ENCODE measurements around the gene SLC2A1.

The SLC2A1 gene

GRCh38 chr1:42887366-42887765 is 71.3 kb downstream of the SLC2A1 start:
- DNase-seq: no peak

- no peak for DNase-seq
Observed at GRCh38 chr1:42886800-42887199, 71.9 kb downstream of the SLC2A1 start.

- DNase-seq: no peak
Observed at GRCh38 chr1:42886046-42886739, 72.5 kb downstream of the SLC2A1 start.

- no peak for DNase-seq
Observed at GRCh38 chr1:42880384-42880783, 78.3 kb downstream of the SLC2A1 start.

- DNase-seq: no peak
Observed at GRCh38 chr1:42877380-42877779, 81.3 kb downstream of the SLC2A1 start.

GRCh38 chr1:42876009-42876408 is 82.7 kb downstream of the SLC2A1 start:
- DNase-seq: no peak
